Upper lobe of left lung (tissue), 4 donors: ENCODE measurements around the gene SIVA1.

Source experiments
- POLR2A ChIP-seq, 4 donors: fragments of 450-650 bp; IDR thresholded peaks; one replicate each; pipeline ENCODE4 v1.5.1; 2016 to 2017; ENCODE audit warnings: antibody characterized with exemption in 4 of 4, mild to moderate bottlenecking in 2 of 4
- POLR2AphosphoS5 ChIP-seq, 2 donors: sonication (generic); formaldehyde crosslinking; IDR thresholded peaks; one replicate each; pipeline ENCODE4 v1.5.1; 2017; ENCODE audit warnings: antibody characterized with exemption in 2 of 2
- TF ChIP-seq, protein P1 (sequence below), 6 experiments: fragments of 450-650 bp in 4 of 6; fragments of 200-600 bp in 2 of 6; sonication (generic) in 2 of 6; IDR thresholded peaks; one replicate each; pipeline ENCODE4 v1.5.1; 2016 to 2019; ENCODE audit warnings: antibody characterized with exemption in 6 of 6

DNA sequence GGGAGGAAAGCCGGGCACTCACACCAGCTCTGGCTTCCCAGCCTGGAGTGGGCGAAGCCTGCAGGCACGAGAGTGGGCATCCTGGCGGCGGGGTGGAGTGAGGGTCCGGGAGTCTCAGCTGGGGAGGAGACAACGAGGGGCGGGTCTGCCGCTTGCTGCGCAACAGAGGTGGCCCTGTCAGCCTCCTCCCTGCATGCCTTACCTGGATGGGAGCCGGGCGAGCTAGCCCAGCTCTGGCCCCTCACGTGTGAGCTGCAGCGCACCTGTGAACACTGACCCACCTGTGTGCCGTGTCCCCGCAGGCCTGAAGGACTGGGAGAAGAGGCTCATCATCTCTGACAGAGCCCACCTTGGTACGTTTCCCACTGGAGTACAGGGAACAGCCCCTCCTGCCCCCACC is 13.9 kb upstream of the SIVA1 start:
- TF ChIP-seq, protein P1, sequence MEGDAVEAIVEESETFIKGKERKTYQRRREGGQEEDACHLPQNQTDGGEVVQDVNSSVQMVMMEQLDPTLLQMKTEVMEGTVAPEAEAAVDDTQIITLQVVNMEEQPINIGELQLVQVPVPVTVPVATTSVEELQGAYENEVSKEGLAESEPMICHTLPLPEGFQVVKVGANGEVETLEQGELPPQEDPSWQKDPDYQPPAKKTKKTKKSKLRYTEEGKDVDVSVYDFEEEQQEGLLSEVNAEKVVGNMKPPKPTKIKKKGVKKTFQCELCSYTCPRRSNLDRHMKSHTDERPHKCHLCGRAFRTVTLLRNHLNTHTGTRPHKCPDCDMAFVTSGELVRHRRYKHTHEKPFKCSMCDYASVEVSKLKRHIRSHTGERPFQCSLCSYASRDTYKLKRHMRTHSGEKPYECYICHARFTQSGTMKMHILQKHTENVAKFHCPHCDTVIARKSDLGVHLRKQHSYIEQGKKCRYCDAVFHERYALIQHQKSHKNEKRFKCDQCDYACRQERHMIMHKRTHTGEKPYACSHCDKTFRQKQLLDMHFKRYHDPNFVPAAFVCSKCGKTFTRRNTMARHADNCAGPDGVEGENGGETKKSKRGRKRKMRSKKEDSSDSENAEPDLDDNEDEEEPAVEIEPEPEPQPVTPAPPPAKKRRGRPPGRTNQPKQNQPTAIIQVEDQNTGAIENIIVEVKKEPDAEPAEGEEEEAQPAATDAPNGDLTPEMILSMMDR (IDR thresholded peaks at IDR 0.05) = no peak
- TF ChIP-seq POLR2AphosphoS5 (IDR thresholded peaks at IDR 0.05) (no peak), POLR2A (IDR thresholded peaks at IDR 0.05) (no peak)
